ENCODE results near the gene IL13RA1.

DNA sequence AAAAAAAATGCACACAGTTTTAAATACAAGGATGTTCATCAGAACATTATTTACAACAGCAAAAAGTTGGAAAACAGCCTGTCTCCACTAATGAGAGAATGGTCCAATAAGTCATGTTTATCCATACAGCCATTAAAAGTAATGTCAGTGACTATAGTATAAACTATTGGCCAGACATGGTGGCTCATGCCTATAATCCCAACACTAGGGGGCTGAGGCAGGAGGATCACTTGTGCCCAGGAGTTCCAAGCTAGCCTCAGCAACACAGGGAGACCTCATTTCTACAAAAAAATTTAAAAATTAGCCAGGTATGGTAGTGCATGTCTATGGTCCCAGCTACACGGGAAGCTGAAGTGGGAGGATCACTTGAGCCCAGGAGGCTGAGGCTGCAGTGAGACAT, 48.1 kb upstream of the IL13RA1 start:
- TF ChIP-seq, protein P1, sequence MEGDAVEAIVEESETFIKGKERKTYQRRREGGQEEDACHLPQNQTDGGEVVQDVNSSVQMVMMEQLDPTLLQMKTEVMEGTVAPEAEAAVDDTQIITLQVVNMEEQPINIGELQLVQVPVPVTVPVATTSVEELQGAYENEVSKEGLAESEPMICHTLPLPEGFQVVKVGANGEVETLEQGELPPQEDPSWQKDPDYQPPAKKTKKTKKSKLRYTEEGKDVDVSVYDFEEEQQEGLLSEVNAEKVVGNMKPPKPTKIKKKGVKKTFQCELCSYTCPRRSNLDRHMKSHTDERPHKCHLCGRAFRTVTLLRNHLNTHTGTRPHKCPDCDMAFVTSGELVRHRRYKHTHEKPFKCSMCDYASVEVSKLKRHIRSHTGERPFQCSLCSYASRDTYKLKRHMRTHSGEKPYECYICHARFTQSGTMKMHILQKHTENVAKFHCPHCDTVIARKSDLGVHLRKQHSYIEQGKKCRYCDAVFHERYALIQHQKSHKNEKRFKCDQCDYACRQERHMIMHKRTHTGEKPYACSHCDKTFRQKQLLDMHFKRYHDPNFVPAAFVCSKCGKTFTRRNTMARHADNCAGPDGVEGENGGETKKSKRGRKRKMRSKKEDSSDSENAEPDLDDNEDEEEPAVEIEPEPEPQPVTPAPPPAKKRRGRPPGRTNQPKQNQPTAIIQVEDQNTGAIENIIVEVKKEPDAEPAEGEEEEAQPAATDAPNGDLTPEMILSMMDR (IDR thresholded peaks at IDR 0.05 in 4 of 5, conservative IDR thresholded peaks at IDR 0.05 in 1 of 5), result no peak
- no peak for TF ChIP-seq POLR2A (IDR thresholded peaks at IDR 0.05)
